Lower lobe of right lung (tissue), 2 donors: ENCODE data around the gene GNB1L. TPM values are rescaled to one million over a fixed set of nuclear protein-coding genes. Genes with fewer than 3 reads are reported as not detected.

Source experiments
- ATAC-seq, 2 donors: fragments of 200-7000 bp; cut with Tn5 transposase; one replicate each; pipeline ENCODE4 v1.9.1; 2020 to 2022; ENCODE audit warnings: mild to moderate bottlenecking in 2 of 2, moderate library complexity in 2 of 2
- DNase-seq: peaks from one replicate; pipeline ENCODE4 v3.0.0-alpha.2; 2020
- H3K27ac ChIP-seq: fragments of 200-600 bp; one replicate; pipeline ENCODE4 v1.8.0; 2022
- H3K27me3 ChIP-seq: fragments of 200-600 bp; one replicate; pipeline ENCODE4 v1.8.0; 2022; ENCODE audit warnings: low read depth
- H3K36me3 ChIP-seq: fragments of 200-600 bp; one replicate; pipeline ENCODE4 v1.8.0; 2022; ENCODE audit warnings: mild to moderate bottlenecking
- H3K4me1 ChIP-seq: fragments of 200-600 bp; one replicate; pipeline ENCODE4 v1.8.0; 2022
- H3K4me3 ChIP-seq: fragments of 200-600 bp; one replicate; pipeline ENCODE4 v1.8.0; 2022; ENCODE audit warnings: mild to moderate bottlenecking
- H3K9me3 ChIP-seq: fragments of 200-600 bp; one replicate; pipeline ENCODE4 v1.8.0; 2022
- CTCF ChIP-seq: fragments of 200-600 bp; IDR thresholded peaks from one replicate; pipeline ENCODE4 v1.8.0; 2022; ENCODE audit warnings: antibody characterized with exemption, mild to moderate bottlenecking
- intact Hi-C: fragments of 100-400 bp; cut with DNase I; formaldehyde crosslinking; loops from one replicate; pipeline ENCODE4 v1.11.0; 2022
- total RNA-seq: library from RNA; stranded (reverse); fragmentation: NEBNext Ultra II Directional; extraction: Animal tissue kit (Norgen Biotek cat#: 25700); gene quantifications from one replicate; pipeline ENCODE4 v1.2.1, GENCODE V29; 2021
- donor health status: DM: no; HTN: yes; CAD: no; lungs with severe emphysema.

Gene GNB1L
- total RNA-seq, 1 donor from 2014 or later = 6.0 TPM

DNA sequence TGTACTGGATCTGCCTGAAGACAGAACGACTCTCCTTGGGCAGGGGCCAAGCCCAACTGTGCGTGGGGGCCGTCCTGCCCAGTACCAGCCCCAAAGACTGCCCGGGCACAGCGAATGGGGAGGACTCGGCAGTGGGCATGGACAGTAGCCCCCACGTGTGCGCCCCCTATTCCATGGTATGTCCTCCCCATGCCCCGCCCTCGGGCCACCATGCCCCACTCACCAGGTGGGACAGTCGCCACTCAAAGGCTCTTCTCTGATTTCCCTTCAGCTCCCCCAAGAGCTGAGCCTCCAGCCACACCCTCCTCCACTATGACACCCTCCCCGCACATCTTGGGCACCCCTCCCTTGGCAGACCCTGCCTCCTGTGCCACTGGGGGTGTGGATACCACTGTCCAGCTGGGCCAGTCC lies 43.5 kb downstream of the GNB1L start:
- no peak overlapping the region for H3K4me3 ChIP-seq
- peaks cover 5% of the 10 kb centered on the region for H3K4me1 ChIP-seq
- H3K27me3 ChIP-seq = no peaks in the 10 kb centered on the region
- ATAC-seq = no peak
- DNase-seq = peak; percentile 34
- no peak overlapping the region for H3K27ac ChIP-seq
- intact Hi-C loops = no loop called here
- H3K9me3 ChIP-seq = no peaks in the 10 kb centered on the region
- peaks cover 6% of the 10 kb centered on the region for H3K36me3 ChIP-seq
- TF ChIP-seq CTCF = no peak

- no peak overlapping the region for H3K27ac ChIP-seq
- TF ChIP-seq CTCF = no peak
- peak; percentile 36 for DNase-seq
- H3K9me3 ChIP-seq = no peaks in the 10 kb centered on the region
- H3K4me3 ChIP-seq = no peak overlapping the region
- intact Hi-C loops = no loop called here
- ATAC-seq = no peak
- H3K27me3 ChIP-seq = no peaks in the 10 kb centered on the region
- H3K36me3 ChIP-seq = peaks cover 6% of the 10 kb centered on the region
- peaks cover 9% of the 10 kb centered on the region for H3K4me1 ChIP-seq
Measured at GRCh38 chr22:19810381-19811201, 44.1 kb downstream of the GNB1L start.

DNA sequence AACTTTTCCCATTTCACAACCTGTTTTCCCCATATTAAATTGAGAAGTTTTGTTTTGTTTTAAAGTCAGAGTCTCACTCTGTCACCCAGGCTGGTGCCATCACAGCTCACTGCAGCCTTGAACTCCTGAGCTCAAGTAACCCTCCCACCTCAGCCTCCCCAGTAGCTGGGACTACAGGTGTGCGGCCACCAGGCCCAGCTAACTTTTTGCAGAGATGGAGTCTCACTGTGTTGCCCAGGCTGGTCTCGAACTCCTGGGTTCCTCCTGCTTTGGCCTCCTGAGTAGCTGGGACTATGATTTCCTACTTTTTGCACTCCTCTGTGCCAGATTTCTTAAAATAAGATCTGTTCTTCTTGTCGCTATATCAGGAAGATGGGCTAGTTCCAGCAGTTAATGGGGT lies 44.9 kb downstream of the GNB1L start:
- Histone ChIP-seq H3K36me3 (peaks cover 6% of the 10 kb centered on the region), H3K4me3 (no peak overlapping the region), H3K27me3 (no peaks in the 10 kb centered on the region), H3K4me1 (peaks cover 9% of the 10 kb centered on the region), H3K27ac (no peak overlapping the region), H3K9me3 (no peaks in the 10 kb centered on the region)
- no peak for TF ChIP-seq CTCF
- intact Hi-C loops = no loop called here
- DNase-seq = no peak
- ATAC-seq = no peak

GRCh38 chr22:19808873-19809478 lies 45.7 kb downstream of the GNB1L start:
- Histone ChIP-seq H3K9me3 (no peaks in the 10 kb centered on the region), H3K4me3 (no peak overlapping the region), H3K27me3 (no peaks in the 10 kb centered on the region), H3K4me1 (peaks cover 9% of the 10 kb centered on the region), H3K36me3 (peaks cover 6% of the 10 kb centered on the region), H3K27ac (no peak overlapping the region)
- no peak for TF ChIP-seq CTCF
- no peak for ATAC-seq
- DNase-seq = peak; percentile 27
- intact Hi-C loops = no loop called here

GRCh38 chr22:19807914-19808872 lies 46.5 kb downstream of the GNB1L start:
- intact Hi-C loops = no loop called here
- Histone ChIP-seq H3K9me3 (no peaks in the 10 kb centered on the region), H3K4me3 (no peak overlapping the region), H3K4me1 (peaks cover 9% of the 10 kb centered on the region), H3K27me3 (no peaks in the 10 kb centered on the region), H3K36me3 (peaks cover 6% of the 10 kb centered on the region), H3K27ac (no peak overlapping the region)
- ATAC-seq (no peak), DNase-seq (peak; percentile 33)
- no peak for TF ChIP-seq CTCF
